HCT116 (cell line): ENCODE data around the gene DIS3L2. TPM values are rescaled to one million over a fixed set of nuclear protein-coding genes. Genes with fewer than 3 reads are reported as not detected.

Source experiments
- ATAC-seq: fragments of 200-7000 bp; cut with Tn5 transposase; 2 replicates; pipeline ENCODE4 v1.9.1; 2020; ENCODE audit warnings: mild to moderate bottlenecking, moderate library complexity
- BruUV-seq: library from RNA; stranded (reverse); fragments of 400-500 nt; replicated peaks from 2 replicates; lab custom pipeline; 2021; lab: Mats Ljungman, UMichigan
- CTCF ChIA-PET: fragments of 300-600 bp; sonication (Branson Sonifier 250); formaldehyde crosslinking; loops from one replicate; lab custom pipeline; 2021; ENCODE audit warnings: antibody characterized with exemption; lab: Charles Lee
- POLR2A ChIA-PET: fragments of 300-600, 350-600 bp; sonication (Branson Sonifier 250); formaldehyde crosslinking; loops from one replicate; lab custom pipeline; 2021; ENCODE audit warnings: antibody characterized with exemption; lab: Charles Lee
- RAD21 ChIA-PET, 2 experiments: fragments of 300-600 bp; sonication (Branson Sonifier 250); formaldehyde crosslinking; loops; one replicate each; lab custom pipeline; 2023; ENCODE audit warnings: low total read pairs in 2 of 2; ENCODE audit not compliant: uncharacterized antibody in 2 of 2, unreplicated experiment in 2 of 2, low non-redundant PET in 1 of 2; lab: Charles Lee
- DNase-seq: peaks from one replicate; pipeline ENCODE4 v3.0.0-alpha.2; 2010; ENCODE audit warnings: low read depth, low spot score
- H2AFZ ChIP-seq: fragments of 200-600 bp; shearing (Covaris generic), sonication (generic); 2 replicates; pipeline ENCODE4 v1.6.1; 2017; ENCODE audit warnings: low read depth, mixed run types, mixed read lengths, antibody characterized with exemption, low read length; ENCODE audit not compliant: poor library complexity, severe bottlenecking
- H3K27ac ChIP-seq: 2 replicates; pipeline ENCODE4 v1.5.1; 2012; ENCODE audit warnings: low read depth, low read length
- H3K27me3 ChIP-seq: fragments of 200-600 bp; sonication (generic); 2 replicates; pipeline ENCODE4 v1.6.1; 2016; ENCODE audit warnings: mixed run types, low read length, mixed read lengths; ENCODE audit not compliant: insufficient read depth
- H3K36me3 ChIP-seq, 2 experiments: fragments of 200-500 bp in 1 of 2; fragments of 200-600 bp in 1 of 2; sonication (Bioruptor generic) in 1 of 2; sonication (generic) in 1 of 2; 2 replicates each; pipeline versions ENCODE4 v1.5.1 to v1.6.1; 2014 to 2016; ENCODE audit warnings: low read length in 2 of 2, inconsistent platforms in 1 of 2, mixed read lengths in 1 of 2, mixed run types in 1 of 2; ENCODE audit not compliant: insufficient read depth in 2 of 2, control insufficient read depth in 1 of 2
- H3K4me1 ChIP-seq, 2 experiments: fragments of 200-600 bp in 1 of 2; sonication (generic) in 1 of 2; 2 replicates each; pipeline versions ENCODE4 v1.5.1 to v1.6.1; 2012 to 2017; ENCODE audit warnings: low read length in 2 of 2, inconsistent platforms in 1 of 2, mild to moderate bottlenecking in 1 of 2, mixed read lengths in 1 of 2, mixed run types in 1 of 2, moderate library complexity in 1 of 2; ENCODE audit not compliant: insufficient read depth in 2 of 2, control insufficient read depth in 1 of 2
- H3K4me2 ChIP-seq: fragments of 200-600 bp; sonication (generic); 2 replicates; pipeline ENCODE4 v1.6.1; 2017; ENCODE audit warnings: mixed run types, low read length, mixed read lengths
- H3K4me3 ChIP-seq, 2 experiments: fragments of 200-600 bp in 1 of 2; sonication (generic) in 1 of 2; replicated peaks in 1 of 2; 2 replicates each; pipeline ENCODE4 v1.5.1; 2011 to 2016; ENCODE audit warnings: low read length in 2 of 2, control low read depth in 1 of 2, low read depth in 1 of 2, mild to moderate bottlenecking in 1 of 2, mixed read lengths in 1 of 2, mixed run types in 1 of 2
- H3K79me2 ChIP-seq: fragments of 200-600 bp; sonication (generic); 2 replicates; pipeline ENCODE4 v1.6.1; 2017; ENCODE audit warnings: mild to moderate bottlenecking, mixed run types, low read length, moderate library complexity, mixed read lengths; ENCODE audit not compliant: insufficient read depth
- H3K9ac ChIP-seq: fragments of 200-600 bp; sonication (generic); 2 replicates; pipeline ENCODE4 v1.6.1; 2016; ENCODE audit warnings: low read length, mixed read lengths
- H3K9me2 ChIP-seq: fragments of 200-600 bp; sonication (generic), shearing (Covaris generic); 2 replicates; pipeline ENCODE4 v1.6.1; 2017; ENCODE audit warnings: mixed run types, mild to moderate bottlenecking, moderate library complexity; ENCODE audit not compliant: insufficient read depth
- H3K9me3 ChIP-seq, 2 experiments: fragments of 200-500 bp in 1 of 2; fragments of 200-600 bp in 1 of 2; sonication (Bioruptor generic) in 1 of 2; sonication (generic) in 1 of 2; 2 replicates each; pipeline ENCODE4 v1.6.1; 2014 to 2017; ENCODE audit warnings: low read length in 2 of 2, mixed read lengths in 2 of 2, inconsistent platforms in 1 of 2, low read depth in 1 of 2, mild to moderate bottlenecking in 1 of 2, mixed run types in 1 of 2, moderate library complexity in 1 of 2; ENCODE audit not compliant: control insufficient read depth in 1 of 2, insufficient read depth in 1 of 2
- H4K20me1 ChIP-seq: fragments of 200-600 bp; sonication (generic), shearing (Covaris generic); 2 replicates; pipeline ENCODE4 v1.6.1; 2017; ENCODE audit warnings: mixed run types, mild to moderate bottlenecking, moderate library complexity; ENCODE audit not compliant: insufficient read depth
- CTCF ChIP-seq, 3 experiments: fragments of 200-600 bp in 1 of 3; sonication (generic) in 1 of 3; IDR thresholded peaks in 2 of 3; conservative IDR thresholded peaks in 1 of 3; 2 replicates each; pipeline ENCODE4 v1.5.1; 2012 to 2017; ENCODE audit warnings: low read depth in 2 of 3, low read length in 2 of 3, antibody characterized with exemption in 1 of 3, borderline replicate concordance in 1 of 3, control low read depth in 1 of 3, mild to moderate bottlenecking in 1 of 3, mixed read lengths in 1 of 3, mixed run types in 1 of 3, moderate library complexity in 1 of 3; ENCODE audit not compliant: insufficient read depth in 1 of 3
- ELF1 ChIP-seq: IDR thresholded peaks from 2 replicates; pipeline ENCODE4 v1.6.1; 2012; ENCODE audit warnings: low read depth, borderline replicate concordance
- EZH2phosphoT487 ChIP-seq: fragments of 200-600 bp; IDR thresholded peaks from 2 replicates; pipeline ENCODE4 v1.6.1; 2018; ENCODE audit warnings: antibody characterized with exemption, borderline replicate concordance
- RAD21 ChIP-seq: IDR thresholded peaks from 2 replicates; pipeline ENCODE4 v1.6.1; 2012; ENCODE audit warnings: low read depth, mild to moderate bottlenecking
- intact Hi-C: fragments of 100-400 bp; cut with micrococcal nuclease; formaldehyde crosslinking; loops from 2 replicates; pipeline ENCODE4 v1.10.0; 2022
- total RNA-seq: library from RNA; stranded (reverse); gene quantifications from one replicate; pipeline ENCODE4 v1.2.1, GENCODE V29; 2021; ENCODE audit not compliant: unreplicated experiment

Gene DIS3L2
- total RNA-seq, 1 experiment from 2014 or later, result 42.5 TPM

- H2AFZ ChIP-seq, result no peak overlapping the region
- H3K4me2 ChIP-seq, result no peak overlapping the region
- BruUV-seq, result no TSS peak
- H4K20me1 ChIP-seq, result no peaks in the 10 kb centered on the region
- H3K4me1 ChIP-seq, result no peaks in the 10 kb centered on the region
- H3K36me3 ChIP-seq, result no peaks in the 10 kb centered on the region
- ChIA-PET CTCF (interaction anchor here (1.0 to 4.6 kb wide), 5 partner anchors 402 to 428 kb away, joined by 3 to 39 read pairs (median 4); no protein-coding TSS in a partner anchor), RAD21 (no interaction called here), POLR2A (no interaction called here)
- TF ChIP-seq ELF1 (no peak), CTCF (IDR thresholded peaks at IDR 0.05 in 2 of 3, conservative IDR thresholded peaks at IDR 0.05 in 1 of 3; ENCODE audit: borderline replicate concordance in 1 of 3, insufficient read depth in 1 of 3, low read depth in 2 of 3, low read length in 2 of 3) (peak; percentile 75 to 85 (median 77)), RAD21 (peak; percentile 74)
- intact Hi-C loops, result loop anchor here (1.0 to 5.0 kb wide), 3 partner anchors 115 to 421 kb away; no protein-coding TSS in a partner anchor
- no peaks in the 10 kb centered on the region for H3K27me3 ChIP-seq
- H3K9me2 ChIP-seq, result no peaks in the 10 kb centered on the region
- no peaks in the 10 kb centered on the region for H3K9me3 ChIP-seq
- H3K79me2 ChIP-seq, result no peaks in the 10 kb centered on the region
- no peak overlapping the region for H3K27ac ChIP-seq
- H3K4me3 ChIP-seq, result no peak overlapping the region
- ATAC-seq (peak; percentile 84), DNase-seq (peak; percentile 27)
- H3K9ac ChIP-seq, result no peak overlapping the region
Observed at GRCh38 chr2:232327105-232328031, 365.9 kb downstream of the DIS3L2 start.

GRCh38 chr2:232328032-232328422 lies 366.5 kb downstream of the DIS3L2 start:
- Histone ChIP-seq H3K4me1 (no peaks in the 10 kb centered on the region), H3K9me2 (no peaks in the 10 kb centered on the region), H3K79me2 (no peaks in the 10 kb centered on the region), H4K20me1 (no peaks in the 10 kb centered on the region), H3K36me3 (no peaks in the 10 kb centered on the region), H3K9ac (no peak overlapping the region), H3K27me3 (no peaks in the 10 kb centered on the region), H3K27ac (no peak overlapping the region), H3K4me2 (no peak overlapping the region), H2AFZ (no peak overlapping the region), H3K4me3 (no peak overlapping the region), H3K9me3 (no peaks in the 10 kb centered on the region)
- ChIA-PET RAD21 (no interaction called here), CTCF (interaction anchor here (1.0 to 4.6 kb wide), 4 partner anchors 403 to 428 kb away, joined by 3 to 39 read pairs (median 12); no protein-coding TSS in a partner anchor), POLR2A (no interaction called here)
- peak in 2 of 3 experiments; percentile 9 to 24; a peak in 1 of 6 replicates for TF ChIP-seq CTCF (IDR thresholded peaks at IDR 0.05 in 2 of 3, conservative IDR thresholded peaks at IDR 0.05 in 1 of 3; ENCODE audit: borderline replicate concordance in 1 of 3, insufficient read depth in 1 of 3, low read depth in 2 of 3, low read length in 2 of 3)
- TF ChIP-seq RAD21, result peak; percentile 13; the same call in 1 of the 2 replicates
- TF ChIP-seq EZH2phosphoT487, result no peak
- DNase-seq, result no peak
- no TSS peak for BruUV-seq
- intact Hi-C loops, result loop anchor here (5.0 kb wide), 1 partner anchor 114 kb away; no protein-coding TSS in a partner anchor
- no peak for ATAC-seq
